Liver (tissue), 9 donors: Measurements from ENCODE around the gene PRKAR1B. TPM values are rescaled to one million over a fixed set of nuclear protein-coding genes. Genes with fewer than 3 reads are reported as not detected.

Experiments
- DNase-seq: peaks from one replicate; pipeline ENCODE4 v3.0.0-alpha.2; 2017; ENCODE audit warnings: low spot score
- H3K27ac ChIP-seq, 2 donors: one replicate each; pipeline ENCODE4 v1.7.0; 2013; ENCODE audit warnings: inconsistent platforms in 2 of 2, low read length in 2 of 2, control low read depth in 1 of 2, low read depth in 1 of 2, mild to moderate bottlenecking in 1 of 2
- H3K27me3 ChIP-seq, 4 donors: one replicate each; pipeline versions ENCODE4 v1.6.1 to v1.7.0; 2013; ENCODE audit warnings: low read length in 3 of 4, inconsistent platforms in 1 of 4, mild to moderate bottlenecking in 1 of 4, moderate library complexity in 1 of 4; ENCODE audit not compliant: control insufficient read depth in 4 of 4, insufficient read depth in 4 of 4
- H3K36me3 ChIP-seq, 4 donors: one replicate each; pipeline versions ENCODE4 v1.6.1 to v1.7.0; 2013; ENCODE audit warnings: low read length in 3 of 4, mild to moderate bottlenecking in 3 of 4, low read depth in 1 of 4, moderate library complexity in 1 of 4; ENCODE audit not compliant: control insufficient read depth in 4 of 4, insufficient read depth in 3 of 4
- H3K4me1 ChIP-seq, 4 donors: one replicate each; pipeline versions ENCODE4 v1.6.1 to v1.7.0; 2013; ENCODE audit warnings: low read length in 3 of 4, mild to moderate bottlenecking in 3 of 4, moderate library complexity in 1 of 4; ENCODE audit not compliant: control insufficient read depth in 4 of 4, insufficient read depth in 4 of 4
- H3K4me3 ChIP-seq, 3 donors: one replicate each; pipeline versions ENCODE4 v1.6.1 to v1.7.0; 2013; ENCODE audit warnings: low read length in 3 of 3, control low read depth in 1 of 3, low read depth in 1 of 3, mild to moderate bottlenecking in 1 of 3
- H3K9ac ChIP-seq, 2 donors: one replicate each; pipeline ENCODE4 v1.7.0; 2013; ENCODE audit warnings: low read length in 2 of 2, mild to moderate bottlenecking in 2 of 2, moderate library complexity in 2 of 2, control low read depth in 1 of 2, low read depth in 1 of 2
- H3K9me3 ChIP-seq, 4 donors: one replicate each; pipeline versions ENCODE4 v1.6.1 to v1.7.0; 2013; ENCODE audit warnings: low read length in 3 of 4; ENCODE audit not compliant: control insufficient read depth in 4 of 4
- FOXA1 ChIP-seq: IDR thresholded peaks from 2 replicates; pipeline ENCODE4 v1.6.1; 2016; ENCODE audit warnings: antibody characterized with exemption
- FOXA2 ChIP-seq: IDR thresholded peaks from 2 replicates; pipeline ENCODE4 v1.6.1; 2016; ENCODE audit warnings: antibody characterized with exemption
- GABPA ChIP-seq, 2 donors: IDR thresholded peaks in 1 of 2; conservative IDR thresholded peaks in 1 of 2; 2 replicates each; pipeline ENCODE4 v1.6.1; 2016; ENCODE audit warnings: antibody characterized with exemption in 2 of 2, mild to moderate bottlenecking in 1 of 2, moderate library complexity in 1 of 2
- JUND ChIP-seq, 2 donors: IDR thresholded peaks; 2 replicates each; pipeline ENCODE4 v1.6.1; 2016; ENCODE audit warnings: antibody characterized with exemption in 2 of 2
- RAD21 ChIP-seq, 2 donors: IDR thresholded peaks; 2 replicates each; pipeline ENCODE4 v1.6.1; 2016; ENCODE audit warnings: antibody characterized with exemption in 2 of 2, mild to moderate bottlenecking in 2 of 2
- SP1 ChIP-seq: IDR thresholded peaks from 2 replicates; pipeline ENCODE4 v1.6.1; 2018; ENCODE audit warnings: antibody characterized with exemption, mild to moderate bottlenecking
- TAF1 ChIP-seq: conservative IDR thresholded peaks from 2 replicates; pipeline ENCODE4 v1.6.1; 2016; ENCODE audit warnings: antibody characterized with exemption, mild to moderate bottlenecking
- YY1 ChIP-seq: IDR thresholded peaks from 2 replicates; pipeline ENCODE4 v1.6.1; 2016; ENCODE audit warnings: antibody characterized with exemption, mild to moderate bottlenecking
- WGBS: extraction: QIAGEN DNeasy Blood & Tissue Kit; methylation state at CpG from one replicate; pipeline ENCODE4 v1.1.7; 2013; 5-methylcytosine and 5-hydroxymethylcytosine counted together
- polyA plus RNA-seq, 2 donors: library from polyadenylated mRNA; stranded (reverse) in 1 of 2; unstranded in 1 of 2; fragments of 200-250 nt in 1 of 2; fragments of >200 nt in 1 of 2; fragmentation: Nextera tagmentation in 1 of 2; extraction: Ambion mirVana in 1 of 2; gene quantifications; one replicate each; pipeline versions ENCODE4 v1.2.1 to v1.2.3, GENCODE V29; 2013 to 2015
- total RNA-seq, 2 donors: library from RNA; depleted of rRNA; stranded (reverse); fragments of >200 nt; gene quantifications; one replicate each; pipeline ENCODE4 v1.2.3, GENCODE V29; 2014
- TF ChIP-seq, protein P1 (sequence below): IDR thresholded peaks from 2 replicates; pipeline ENCODE4 v1.6.1; 2016; ENCODE audit warnings: antibody characterized with exemption
- TF ChIP-seq, protein P2 (sequence below): IDR thresholded peaks from 2 replicates; pipeline ENCODE4 v1.6.1; 2016; ENCODE audit warnings: antibody characterized with exemption, mild to moderate bottlenecking
- TF ChIP-seq, protein P3 (sequence below): IDR thresholded peaks from 2 replicates; pipeline ENCODE4 v1.6.1; 2016; ENCODE audit warnings: antibody characterized with exemption
- TF ChIP-seq, protein P4 (sequence below): IDR thresholded peaks from 2 replicates; pipeline ENCODE4 v1.6.1; 2016; ENCODE audit warnings: antibody characterized with exemption
- donor health status: healthy.
- donor health status: healthy.
- donor health status: healthy.
- donor health status: healthy.
- donor health status: healthy.

PRKAR1B gene
- total and polyA plus RNA-seq, 4 donors, result 11.1 to 14.4 (median 12.4) TPM

DNA sequence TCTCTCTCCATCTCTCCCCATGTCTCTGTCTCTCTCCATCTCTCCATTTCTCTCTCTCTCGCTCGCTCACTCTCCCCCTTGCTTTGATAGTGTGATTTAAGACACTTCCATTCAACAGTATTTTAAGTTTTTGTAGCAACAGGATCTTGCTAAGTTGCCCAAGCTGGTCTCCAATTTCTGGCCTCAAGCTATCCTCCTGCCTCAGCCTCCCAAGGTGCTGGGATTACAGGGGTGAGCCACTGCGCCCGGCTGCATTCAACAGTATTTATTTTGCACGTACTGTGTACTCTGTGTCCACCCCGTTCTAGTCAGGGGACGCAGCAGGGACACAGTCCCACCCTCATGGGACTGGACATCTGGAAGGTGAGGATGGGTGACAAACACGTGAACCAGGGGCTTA lies 193.0 kb downstream of the PRKAR1B start:
- Histone ChIP-seq H3K4me1 (no peaks in the 10 kb centered on the region), H3K27ac (no peak overlapping the region), H3K9me3 (peaks cover 0 to 2% (median 0%) of the 10 kb centered on the region in 4 donors), H3K36me3 (no peaks in the 10 kb centered on the region), H3K9ac (no peak overlapping the region), H3K27me3 (no peaks in the 10 kb centered on the region), H3K4me3 (no peak overlapping the region)
- DNase-seq, result no peak
- TF ChIP-seq TAF1, result no peak
- TF ChIP-seq, protein P1, sequence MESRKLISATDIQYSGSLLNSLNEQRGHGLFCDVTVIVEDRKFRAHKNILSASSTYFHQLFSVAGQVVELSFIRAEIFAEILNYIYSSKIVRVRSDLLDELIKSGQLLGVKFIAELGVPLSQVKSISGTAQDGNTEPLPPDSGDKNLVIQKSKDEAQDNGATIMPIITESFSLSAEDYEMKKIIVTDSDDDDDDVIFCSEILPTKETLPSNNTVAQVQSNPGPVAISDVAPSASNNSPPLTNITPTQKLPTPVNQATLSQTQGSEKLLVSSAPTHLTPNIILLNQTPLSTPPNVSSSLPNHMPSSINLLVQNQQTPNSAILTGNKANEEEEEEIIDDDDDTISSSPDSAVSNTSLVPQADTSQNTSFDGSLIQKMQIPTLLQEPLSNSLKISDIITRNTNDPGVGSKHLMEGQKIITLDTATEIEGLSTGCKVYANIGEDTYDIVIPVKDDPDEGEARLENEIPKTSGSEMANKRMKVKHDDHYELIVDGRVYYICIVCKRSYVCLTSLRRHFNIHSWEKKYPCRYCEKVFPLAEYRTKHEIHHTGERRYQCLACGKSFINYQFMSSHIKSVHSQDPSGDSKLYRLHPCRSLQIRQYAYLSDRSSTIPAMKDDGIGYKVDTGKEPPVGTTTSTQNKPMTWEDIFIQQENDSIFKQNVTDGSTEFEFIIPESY, result no peak
- no peak for TF ChIP-seq GABPA (IDR thresholded peaks at IDR 0.05 in 1 of 2, conservative IDR thresholded peaks at IDR 0.05 in 1 of 2)
- no peak for TF ChIP-seq SP1
- no peak for TF ChIP-seq FOXA2
- WGBS, result 91% methylated on average over 8 of the region's 8 CpGs

DNA sequence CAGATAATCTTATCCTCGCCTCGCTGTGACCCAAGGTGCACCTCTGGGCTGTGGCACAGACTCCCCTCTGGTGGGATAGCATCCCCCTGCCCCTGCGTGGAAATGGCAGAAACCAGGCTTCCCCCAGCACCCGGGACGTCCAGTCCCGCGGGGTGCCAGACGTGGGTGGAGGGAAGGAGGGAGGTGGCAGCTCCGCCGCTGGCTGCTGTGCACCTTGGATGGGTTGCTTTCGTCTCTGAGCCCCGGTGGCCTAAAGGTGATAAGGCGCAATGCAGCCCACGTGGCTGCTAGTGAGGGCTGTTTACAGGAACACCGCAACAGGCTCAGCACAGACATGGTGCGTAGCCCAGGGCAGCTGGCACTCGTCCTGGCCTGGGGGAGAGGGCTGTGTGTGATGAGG lies 193.8 kb downstream of the PRKAR1B start:
- no peak for DNase-seq
- H3K36me3 ChIP-seq, result no peaks in the 10 kb centered on the region
- no peak overlapping the region for H3K27ac ChIP-seq
- 80% methylated on average over 17 of the region's 17 CpGs for WGBS
- peaks cover 0 to 3% (median 0%) of the 10 kb centered on the region in 4 donors for H3K27me3 ChIP-seq
- TF ChIP-seq JUND (IDR thresholded peaks at IDR 0.05), result no peak
- peaks cover 0 to 2% (median 1%) of the 10 kb centered on the region in 4 donors for H3K9me3 ChIP-seq
- H3K4me3 ChIP-seq, result no peak overlapping the region
- no peaks in the 10 kb centered on the region for H3K4me1 ChIP-seq
- no peak overlapping the region for H3K9ac ChIP-seq

DNA sequence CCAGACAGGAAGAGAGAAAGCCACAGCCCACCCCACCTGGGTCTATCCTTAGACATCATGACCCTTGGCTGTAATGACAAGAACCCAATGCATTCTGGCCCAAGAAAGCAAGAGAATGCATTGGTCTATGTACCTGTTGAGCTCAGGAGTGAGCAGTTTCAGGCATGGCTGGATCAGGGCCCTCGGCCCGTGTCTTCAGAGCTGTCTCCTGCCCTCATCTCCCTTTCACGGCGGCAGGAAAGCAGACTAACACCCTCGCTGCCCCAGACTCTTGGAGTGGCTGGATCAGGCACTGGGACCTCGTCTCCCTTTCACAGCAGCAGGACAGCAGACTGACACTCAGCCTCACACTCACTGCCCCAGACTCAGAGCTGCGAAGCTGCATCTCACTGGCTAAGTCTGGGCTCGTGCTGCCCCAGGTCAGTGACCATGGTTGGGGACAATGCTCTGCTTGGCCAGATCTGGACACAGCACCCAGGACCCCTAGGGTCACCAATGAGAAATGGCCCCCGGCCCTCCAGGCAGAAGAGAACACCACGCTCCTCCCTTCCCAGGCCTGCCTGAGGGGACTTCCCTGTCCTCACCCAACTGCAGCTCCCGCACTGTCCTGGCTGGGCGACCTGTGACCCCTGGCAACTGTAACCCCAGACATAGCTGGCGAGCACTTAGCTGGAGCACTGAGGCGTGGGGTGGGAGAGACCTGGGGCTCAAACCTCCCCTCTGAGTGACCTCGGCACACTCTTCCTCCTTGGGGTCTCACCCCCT lies 194.5 kb downstream of the PRKAR1B start:
- WGBS, result 81% methylated on average over 15 of the region's 15 CpGs
- H3K4me3 ChIP-seq, result no peak overlapping the region

More for the DNA sequence above, 194.5 kb downstream of the PRKAR1B start:
- H3K9ac ChIP-seq, result no peak overlapping the region
- no peaks in the 10 kb centered on the region for H3K36me3 ChIP-seq
- no peak for DNase-seq
- no peaks in the 10 kb centered on the region for H3K4me1 ChIP-seq
- H3K9me3 ChIP-seq, result peaks cover 0 to 2% (median 1%) of the 10 kb centered on the region in 4 donors
- no peak overlapping the region for H3K27ac ChIP-seq
- H3K27me3 ChIP-seq, result peaks cover 0 to 3% (median 0%) of the 10 kb centered on the region in 4 donors
- TF ChIP-seq FOXA1 (no peak), YY1 (no peak), GABPA (IDR thresholded peaks at IDR 0.05 in 1 of 2, conservative IDR thresholded peaks at IDR 0.05 in 1 of 2) (no peak), JUND (IDR thresholded peaks at IDR 0.05) (no peak), RAD21 (IDR thresholded peaks at IDR 0.05) (no peak)
- TF ChIP-seq, protein P2, sequence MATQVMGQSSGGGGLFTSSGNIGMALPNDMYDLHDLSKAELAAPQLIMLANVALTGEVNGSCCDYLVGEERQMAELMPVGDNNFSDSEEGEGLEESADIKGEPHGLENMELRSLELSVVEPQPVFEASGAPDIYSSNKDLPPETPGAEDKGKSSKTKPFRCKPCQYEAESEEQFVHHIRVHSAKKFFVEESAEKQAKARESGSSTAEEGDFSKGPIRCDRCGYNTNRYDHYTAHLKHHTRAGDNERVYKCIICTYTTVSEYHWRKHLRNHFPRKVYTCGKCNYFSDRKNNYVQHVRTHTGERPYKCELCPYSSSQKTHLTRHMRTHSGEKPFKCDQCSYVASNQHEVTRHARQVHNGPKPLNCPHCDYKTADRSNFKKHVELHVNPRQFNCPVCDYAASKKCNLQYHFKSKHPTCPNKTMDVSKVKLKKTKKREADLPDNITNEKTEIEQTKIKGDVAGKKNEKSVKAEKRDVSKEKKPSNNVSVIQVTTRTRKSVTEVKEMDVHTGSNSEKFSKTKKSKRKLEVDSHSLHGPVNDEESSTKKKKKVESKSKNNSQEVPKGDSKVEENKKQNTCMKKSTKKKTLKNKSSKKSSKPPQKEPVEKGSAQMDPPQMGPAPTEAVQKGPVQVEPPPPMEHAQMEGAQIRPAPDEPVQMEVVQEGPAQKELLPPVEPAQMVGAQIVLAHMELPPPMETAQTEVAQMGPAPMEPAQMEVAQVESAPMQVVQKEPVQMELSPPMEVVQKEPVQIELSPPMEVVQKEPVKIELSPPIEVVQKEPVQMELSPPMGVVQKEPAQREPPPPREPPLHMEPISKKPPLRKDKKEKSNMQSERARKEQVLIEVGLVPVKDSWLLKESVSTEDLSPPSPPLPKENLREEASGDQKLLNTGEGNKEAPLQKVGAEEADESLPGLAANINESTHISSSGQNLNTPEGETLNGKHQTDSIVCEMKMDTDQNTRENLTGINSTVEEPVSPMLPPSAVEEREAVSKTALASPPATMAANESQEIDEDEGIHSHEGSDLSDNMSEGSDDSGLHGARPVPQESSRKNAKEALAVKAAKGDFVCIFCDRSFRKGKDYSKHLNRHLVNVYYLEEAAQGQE, result no peak
- TF ChIP-seq, protein P3, sequence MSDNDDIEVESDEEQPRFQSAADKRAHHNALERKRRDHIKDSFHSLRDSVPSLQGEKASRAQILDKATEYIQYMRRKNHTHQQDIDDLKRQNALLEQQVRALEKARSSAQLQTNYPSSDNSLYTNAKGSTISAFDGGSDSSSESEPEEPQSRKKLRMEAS, result no peak
- TF ChIP-seq, protein P4, sequence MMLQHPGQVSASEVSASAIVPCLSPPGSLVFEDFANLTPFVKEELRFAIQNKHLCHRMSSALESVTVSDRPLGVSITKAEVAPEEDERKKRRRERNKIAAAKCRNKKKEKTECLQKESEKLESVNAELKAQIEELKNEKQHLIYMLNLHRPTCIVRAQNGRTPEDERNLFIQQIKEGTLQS, result no peak
- TF ChIP-seq, protein P1, result no peak
